OCI-LY7 (cell line): ENCODE results near the gene BMP15.

Experiments
- EZH2phosphoT487 ChIP-seq: fragments of 200-600 bp; sonication (generic); IDR thresholded peaks from 2 replicates; pipeline ENCODE4 v1.6.1; 2018; ENCODE audit warnings: low read depth, borderline replicate concordance, mild to moderate bottlenecking, mixed run types, antibody characterized with exemption, low read length, moderate library complexity, mixed read lengths
- TF ChIP-seq, protein P1 (sequence below): fragments of 200-600 bp; sonication (generic); conservative IDR thresholded peaks from 2 replicates; pipeline ENCODE4 v1.5.1; 2014; ENCODE audit warnings: mild to moderate bottlenecking, antibody characterized with exemption, low read length, moderate library complexity, mixed read lengths

DNA sequence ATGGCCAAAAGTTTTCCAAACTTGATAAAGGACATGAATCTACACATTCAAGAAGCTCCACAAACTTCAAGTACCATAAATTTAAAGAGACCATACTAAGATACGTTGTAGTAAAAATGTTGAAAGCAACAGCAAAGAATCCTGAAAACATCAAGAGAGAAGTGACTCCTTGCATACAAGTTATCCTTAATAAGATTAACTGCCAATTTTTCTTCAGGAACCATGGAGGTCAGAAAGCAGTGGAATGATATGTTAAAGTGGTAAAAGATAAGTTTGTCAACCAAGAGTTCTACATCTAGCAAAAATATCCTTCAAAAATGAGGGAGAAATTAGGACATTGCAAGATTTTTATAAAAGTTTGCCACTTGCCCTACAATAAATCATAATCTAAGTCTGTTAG lies 43.3 kb downstream of the BMP15 start:
- TF ChIP-seq, protein P1, sequence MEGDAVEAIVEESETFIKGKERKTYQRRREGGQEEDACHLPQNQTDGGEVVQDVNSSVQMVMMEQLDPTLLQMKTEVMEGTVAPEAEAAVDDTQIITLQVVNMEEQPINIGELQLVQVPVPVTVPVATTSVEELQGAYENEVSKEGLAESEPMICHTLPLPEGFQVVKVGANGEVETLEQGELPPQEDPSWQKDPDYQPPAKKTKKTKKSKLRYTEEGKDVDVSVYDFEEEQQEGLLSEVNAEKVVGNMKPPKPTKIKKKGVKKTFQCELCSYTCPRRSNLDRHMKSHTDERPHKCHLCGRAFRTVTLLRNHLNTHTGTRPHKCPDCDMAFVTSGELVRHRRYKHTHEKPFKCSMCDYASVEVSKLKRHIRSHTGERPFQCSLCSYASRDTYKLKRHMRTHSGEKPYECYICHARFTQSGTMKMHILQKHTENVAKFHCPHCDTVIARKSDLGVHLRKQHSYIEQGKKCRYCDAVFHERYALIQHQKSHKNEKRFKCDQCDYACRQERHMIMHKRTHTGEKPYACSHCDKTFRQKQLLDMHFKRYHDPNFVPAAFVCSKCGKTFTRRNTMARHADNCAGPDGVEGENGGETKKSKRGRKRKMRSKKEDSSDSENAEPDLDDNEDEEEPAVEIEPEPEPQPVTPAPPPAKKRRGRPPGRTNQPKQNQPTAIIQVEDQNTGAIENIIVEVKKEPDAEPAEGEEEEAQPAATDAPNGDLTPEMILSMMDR, result no peak
- no peak for TF ChIP-seq EZH2phosphoT487
